Natural killer cell (primary cell): ENCODE data around the gene GLYR1. TPM values are rescaled to one million over a fixed set of nuclear protein-coding genes. Genes with fewer than 3 reads are reported as not detected.

Experiments
- ATAC-seq, 3 donors: fragments of 150-1000 bp in 2 of 3; fragments of 200-7000 bp in 1 of 3; cut with Tn5 transposase; 1 replicate in 1 of 3; 2 replicates in 2 of 3; pipeline ENCODE4 v1.10.0; 2021; ENCODE audit warnings: mild to moderate bottlenecking in 2 of 3, moderate library complexity in 2 of 3
- DNase-seq, 2 donors: peaks; one replicate each; pipeline versions ENCODE4 v3.0.0 to v3.0.0-alpha.2; 2013 to 2021; ENCODE audit warnings: mixed read lengths in 1 of 2
- H3K27ac ChIP-seq: one replicate; pipeline ENCODE4 v1.5.1; 2013; ENCODE audit warnings: mild to moderate bottlenecking, low read length
- H3K27me3 ChIP-seq: one replicate; pipeline ENCODE4 v1.6.1; 2013; ENCODE audit warnings: low read length; ENCODE audit not compliant: control insufficient read depth, insufficient read depth
- H3K36me3 ChIP-seq: one replicate; pipeline ENCODE4 v1.6.1; 2013; ENCODE audit warnings: low read length; ENCODE audit not compliant: control insufficient read depth, insufficient read depth
- H3K4me1 ChIP-seq: one replicate; pipeline ENCODE4 v1.6.1; 2013; ENCODE audit warnings: low read length; ENCODE audit not compliant: control insufficient read depth, insufficient read depth
- H3K4me3 ChIP-seq: one replicate; pipeline ENCODE4 v1.5.1; 2013; ENCODE audit warnings: low read length
- H3K9me3 ChIP-seq: one replicate; pipeline ENCODE4 v1.6.1; 2013; ENCODE audit warnings: low read length; ENCODE audit not compliant: control insufficient read depth, insufficient read depth
- H3K27ac Mint-ChIP-seq, 2 donors: one replicate each; pipeline ENCODE4 v1.8.0; 2022; ENCODE audit warnings: mild to moderate bottlenecking in 2 of 2, mixed read lengths in 2 of 2, moderate library complexity in 1 of 2
- H3K27me3 Mint-ChIP-seq, 2 donors: one replicate each; pipeline ENCODE4 v1.8.0; 2022; ENCODE audit warnings: low read depth in 2 of 2, mixed read lengths in 2 of 2
- H3K36me3 Mint-ChIP-seq: one replicate; pipeline ENCODE4 v1.8.0; 2022; ENCODE audit warnings: mixed read lengths
- H3K4me1 Mint-ChIP-seq, 2 donors: one replicate each; pipeline ENCODE4 v1.8.0; 2022; ENCODE audit warnings: mixed read lengths in 2 of 2
- H3K4me3 Mint-ChIP-seq: one replicate; pipeline ENCODE4 v1.8.0; 2022; ENCODE audit warnings: mild to moderate bottlenecking, moderate library complexity, mixed read lengths
- H3K9me3 Mint-ChIP-seq, 2 donors: one replicate each; pipeline ENCODE4 v1.8.0; 2022; ENCODE audit warnings: mixed read lengths in 2 of 2
- WGBS: methylation state at CpG from one replicate; pipeline ENCODE4 v1.1.7; 2013; ENCODE audit warnings: missing lambda C conversion rate; ENCODE audit not compliant: insufficient coverage; 5-methylcytosine and 5-hydroxymethylcytosine counted together
- intact Hi-C: fragments of 100-400 bp; cut with micrococcal nuclease; formaldehyde crosslinking; loops from one replicate; pipeline ENCODE4 v1.14.2; 2022
- total RNA-seq, 4 donors: library from RNA; stranded (reverse); fragments of 120-200 nt in 1 of 4; gene quantifications; one replicate each; pipeline versions ENCODE4 v1.2.3 to v1.2.4, GENCODE V29; 2013 to 2022
- TF ChIP-seq, protein P1 (sequence below): fragments of 200-600 bp; IDR thresholded peaks from one replicate; pipeline ENCODE4 v1.8.0; 2022; ENCODE audit warnings: antibody characterized with exemption

GLYR1 gene
- total RNA-seq, 3 donors from 2014 or later (not counting 1 experiment from before 2014, with no cell fraction given), result 112 to 129 (median 125) TPM

DNA sequence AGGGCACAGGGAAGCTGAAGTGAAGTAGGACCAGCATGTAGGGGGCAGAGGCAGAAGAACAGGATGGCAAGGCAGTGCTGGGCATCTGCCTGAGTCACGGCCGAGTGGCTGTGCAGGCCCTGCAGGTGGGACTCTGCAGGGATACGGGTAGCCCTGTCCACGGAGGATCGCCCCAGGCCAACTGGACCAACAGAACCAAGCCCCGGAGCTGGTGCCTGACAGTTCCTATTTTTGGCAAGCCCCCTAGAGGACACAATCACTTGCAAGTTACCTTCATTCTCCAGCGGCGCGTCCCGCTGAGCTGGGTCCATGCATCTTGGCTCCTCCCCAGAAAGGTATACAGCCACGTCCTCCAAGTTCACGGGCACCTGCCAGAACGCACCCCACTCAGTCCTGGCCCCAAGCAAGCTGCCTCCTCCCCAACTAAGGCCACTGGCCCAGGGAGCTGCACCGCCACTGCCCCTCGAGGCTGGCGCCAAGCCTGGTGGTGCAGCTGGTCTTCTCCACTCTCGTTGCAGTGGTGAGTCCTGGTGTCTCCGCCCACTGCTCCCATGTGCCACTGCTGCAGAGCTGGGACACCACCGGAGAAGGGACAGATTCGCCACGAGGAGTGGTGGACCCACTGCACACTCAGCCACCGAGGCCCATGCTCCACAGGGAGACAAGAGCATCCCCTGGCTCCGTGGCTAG lies 86.7 kb downstream of the GLYR1 start:
- H3K27me3 ChIP-seq, result no peaks in the 10 kb centered on the region
- 97% methylated on average over 23 of the region's 23 CpGs for WGBS
- Mint-ChIP-seq H3K27me3 (no peaks in the 10 kb centered on the region), H3K27ac (no peak overlapping the region), H3K4me3 (no peak overlapping the region), H3K4me1 (peaks cover under 1% of the 10 kb centered on the region in 2 donors), H3K9me3 (no peaks in the 10 kb centered on the region), H3K36me3 (no peaks in the 10 kb centered on the region)
- DNase-seq, result no peak
- peaks cover 40% of the 10 kb centered on the region for H3K36me3 ChIP-seq
- no peak for ATAC-seq
- TF ChIP-seq, protein P1, sequence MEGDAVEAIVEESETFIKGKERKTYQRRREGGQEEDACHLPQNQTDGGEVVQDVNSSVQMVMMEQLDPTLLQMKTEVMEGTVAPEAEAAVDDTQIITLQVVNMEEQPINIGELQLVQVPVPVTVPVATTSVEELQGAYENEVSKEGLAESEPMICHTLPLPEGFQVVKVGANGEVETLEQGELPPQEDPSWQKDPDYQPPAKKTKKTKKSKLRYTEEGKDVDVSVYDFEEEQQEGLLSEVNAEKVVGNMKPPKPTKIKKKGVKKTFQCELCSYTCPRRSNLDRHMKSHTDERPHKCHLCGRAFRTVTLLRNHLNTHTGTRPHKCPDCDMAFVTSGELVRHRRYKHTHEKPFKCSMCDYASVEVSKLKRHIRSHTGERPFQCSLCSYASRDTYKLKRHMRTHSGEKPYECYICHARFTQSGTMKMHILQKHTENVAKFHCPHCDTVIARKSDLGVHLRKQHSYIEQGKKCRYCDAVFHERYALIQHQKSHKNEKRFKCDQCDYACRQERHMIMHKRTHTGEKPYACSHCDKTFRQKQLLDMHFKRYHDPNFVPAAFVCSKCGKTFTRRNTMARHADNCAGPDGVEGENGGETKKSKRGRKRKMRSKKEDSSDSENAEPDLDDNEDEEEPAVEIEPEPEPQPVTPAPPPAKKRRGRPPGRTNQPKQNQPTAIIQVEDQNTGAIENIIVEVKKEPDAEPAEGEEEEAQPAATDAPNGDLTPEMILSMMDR, result no peak
- H3K27ac ChIP-seq, result no peak overlapping the region
- no peaks in the 10 kb centered on the region for H3K9me3 ChIP-seq
- intact Hi-C loops, result no loop called here
- peaks cover 4% of the 10 kb centered on the region for H3K4me1 ChIP-seq
- no peak overlapping the region for H3K4me3 ChIP-seq

DNA sequence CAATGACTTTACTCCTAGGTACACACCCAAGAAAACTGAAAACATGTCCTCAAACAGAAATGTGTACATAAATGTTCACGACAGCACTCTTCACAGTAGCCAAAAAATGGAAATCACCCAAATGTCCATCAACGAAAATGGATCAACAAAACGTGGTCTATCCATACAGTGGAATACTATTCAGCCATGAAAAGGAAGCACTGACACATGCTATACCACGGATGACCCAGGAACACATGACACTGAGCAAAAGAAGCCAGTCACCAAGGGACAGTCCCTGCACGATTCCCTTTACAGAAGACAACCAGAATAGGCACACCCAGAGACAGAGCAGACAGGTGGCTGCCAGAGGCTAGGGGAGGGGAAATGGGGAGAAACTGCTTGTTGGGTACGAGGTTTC lies 91.4 kb downstream of the GLYR1 start:
- TF ChIP-seq, protein P1, result no peak
- no peaks in the 10 kb centered on the region for H3K27me3 Mint-ChIP-seq
- Histone ChIP-seq H3K36me3 (peaks cover 52% of the 10 kb centered on the region), H3K27ac (no peak overlapping the region), H3K4me1 (no peaks in the 10 kb centered on the region), H3K4me3 (no peak overlapping the region), H3K9me3 (no peaks in the 10 kb centered on the region), H3K27me3 (no peaks in the 10 kb centered on the region)
- H3K4me3 Mint-ChIP-seq, result no peak overlapping the region
- no peaks in the 10 kb centered on the region for H3K36me3 Mint-ChIP-seq
- H3K27ac Mint-ChIP-seq, result no peak overlapping the region
- intact Hi-C loops, result no loop called here
- H3K9me3 Mint-ChIP-seq, result no peaks in the 10 kb centered on the region
- WGBS, result 97% methylated on average over 6 of the region's 6 CpGs
- DNase-seq, result no peak
- ATAC-seq, result no peak
- no peaks in the 10 kb centered on the region for H3K4me1 Mint-ChIP-seq

DNA sequence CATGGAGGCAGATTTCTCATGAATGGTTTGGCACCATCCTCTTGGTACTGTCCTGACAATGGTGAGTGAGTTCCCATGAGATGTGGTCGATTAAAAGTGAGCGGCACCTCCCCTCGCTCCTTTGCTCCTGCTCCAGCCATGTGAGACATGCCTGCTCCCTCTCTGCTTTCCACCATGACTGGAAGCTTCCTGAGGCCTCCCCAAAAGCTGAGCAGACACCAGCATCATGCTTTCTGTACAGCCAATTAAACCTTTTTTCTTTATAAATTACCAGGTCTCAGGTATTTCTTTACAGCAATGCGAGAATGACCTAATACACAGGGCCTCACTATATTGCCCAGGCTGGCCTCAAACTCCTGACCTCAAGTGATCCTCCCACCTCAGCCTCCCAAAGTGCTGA lies 92.2 kb downstream of the GLYR1 start:
- intact Hi-C loops, result no loop called here
- Histone ChIP-seq H3K27me3 (no peaks in the 10 kb centered on the region), H3K4me1 (no peaks in the 10 kb centered on the region), H3K36me3 (peaks cover 49% of the 10 kb centered on the region), H3K9me3 (no peaks in the 10 kb centered on the region), H3K27ac (no peak overlapping the region), H3K4me3 (no peak overlapping the region)
- TF ChIP-seq, protein P1, result no peak
- H3K27me3 Mint-ChIP-seq, result no peaks in the 10 kb centered on the region
- no peaks in the 10 kb centered on the region for H3K9me3 Mint-ChIP-seq
- H3K4me1 Mint-ChIP-seq, result no peaks in the 10 kb centered on the region
- no peak overlapping the region for H3K4me3 Mint-ChIP-seq
- H3K27ac Mint-ChIP-seq, result no peak overlapping the region
- H3K36me3 Mint-ChIP-seq, result no peaks in the 10 kb centered on the region
- WGBS, result 95% methylated on average over 4 of the region's 4 CpGs
- ATAC-seq (no peak), DNase-seq (no peak)

DNA sequence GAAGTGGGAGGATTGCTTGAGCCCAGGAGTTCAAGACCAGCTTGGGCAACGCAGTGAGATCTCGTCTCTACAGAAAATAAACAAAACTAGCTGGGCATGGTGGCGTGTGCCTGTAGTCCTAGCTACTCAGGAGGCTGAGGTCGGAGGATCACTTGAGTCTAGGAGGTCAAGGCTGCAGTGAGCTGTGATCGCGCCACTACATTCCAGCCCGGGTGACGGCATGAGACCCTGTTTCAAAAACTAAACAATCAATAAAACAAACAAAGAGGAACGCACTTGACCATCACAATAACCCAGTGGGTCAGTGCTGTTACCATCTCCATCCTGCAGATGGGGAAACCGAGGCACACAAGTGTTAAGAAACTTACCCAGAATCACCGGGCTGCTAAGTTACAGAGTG lies 93.9 kb downstream of the GLYR1 start:
- TF ChIP-seq, protein P1, result no peak
- WGBS, result 96% methylated on average over 11 of the region's 11 CpGs
- H3K4me1 Mint-ChIP-seq, result peaks cover under 1% of the 10 kb centered on the region in 2 donors
- no peaks in the 10 kb centered on the region for H3K27me3 ChIP-seq
- intact Hi-C loops, result no loop called here
- DNase-seq, result no peak
- peaks cover 38% of the 10 kb centered on the region for H3K36me3 ChIP-seq
- no peak overlapping the region for H3K27ac Mint-ChIP-seq
- no peaks in the 10 kb centered on the region for H3K9me3 Mint-ChIP-seq
- no peak overlapping the region for H3K27ac ChIP-seq
- no peaks in the 10 kb centered on the region for H3K27me3 Mint-ChIP-seq
- H3K36me3 Mint-ChIP-seq, result no peaks in the 10 kb centered on the region
- no peak for ATAC-seq
- H3K4me3 ChIP-seq, result no peak overlapping the region
- H3K4me3 Mint-ChIP-seq, result no peak overlapping the region
- H3K4me1 ChIP-seq, result no peaks in the 10 kb centered on the region
- no peaks in the 10 kb centered on the region for H3K9me3 ChIP-seq
